COLO829 (cell line): ENCODE measurements around the gene CAVIN2.
"Not testable (repeated sequence)": the region's sequence is repeated elsewhere in the genome, so short reads cannot be mapped to it uniquely, and the experiment has no call there.

ENCODE experiments used
- DNase-seq: peaks from one replicate; pipeline ENCODE4 v3.0.0; 2012; ENCODE audit warnings: low spot score

The CAVIN2 gene

GRCh38 chr2:191799526-191799925 is 47.4 kb downstream of the CAVIN2 start:
- no peak for DNase-seq

GRCh38 chr2:191797942-191798876 is 48.7 kb downstream of the CAVIN2 start:
- DNase-seq, result no peak

GRCh38 chr2:191797500-191797899 is 49.4 kb downstream of the CAVIN2 start:
- DNase-seq, result no peak

DNA sequence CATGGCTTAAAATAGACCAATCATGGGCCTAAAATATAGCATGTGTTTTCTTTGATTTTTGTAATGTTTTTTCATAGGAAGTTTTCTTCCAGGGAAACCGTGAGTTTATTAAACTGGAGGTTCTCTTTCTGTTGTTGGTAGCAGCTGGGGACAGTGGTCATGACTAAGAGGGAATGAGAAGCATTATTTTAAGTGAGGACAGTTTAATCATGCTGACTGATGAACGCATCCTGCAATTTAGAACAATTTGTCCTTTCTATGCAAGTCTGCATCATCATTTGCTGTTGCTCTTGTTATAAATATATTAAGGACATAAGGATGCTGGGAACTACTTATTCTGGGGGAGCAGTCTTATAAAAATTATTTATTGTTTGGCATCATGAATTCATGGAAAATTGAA is 51.2 kb downstream of the CAVIN2 start:
- no peak for DNase-seq

DNA sequence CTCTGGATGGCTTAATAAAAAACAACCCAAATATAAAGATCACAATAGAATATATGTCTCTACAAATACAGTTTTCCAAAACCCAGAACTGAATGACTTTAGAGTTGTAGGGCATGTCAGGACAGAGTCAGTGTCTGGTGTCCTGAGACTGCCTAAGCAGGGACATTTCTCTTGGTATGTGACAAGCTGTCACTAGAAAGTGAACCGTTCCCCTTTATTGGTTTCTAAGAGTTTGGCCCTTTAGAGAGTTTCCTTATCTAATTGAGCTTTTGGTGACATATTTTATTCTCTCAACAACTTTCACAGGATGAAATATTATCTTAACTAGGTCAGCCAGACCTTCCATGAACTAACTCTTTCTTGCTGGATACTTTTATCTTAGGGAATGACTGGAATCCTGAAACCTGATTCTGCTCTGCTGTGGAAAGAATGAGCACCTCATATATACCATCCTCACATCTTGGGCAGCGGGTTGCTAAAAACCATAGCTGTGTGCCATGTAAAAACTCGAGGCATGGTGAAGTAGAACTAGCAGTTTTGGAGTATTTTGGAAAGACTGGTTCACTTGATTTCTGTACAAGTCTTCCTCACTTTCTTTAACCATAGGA is 54.8 kb downstream of the CAVIN2 start:
- no peak for DNase-seq

- no peak for DNase-seq
Measured at GRCh38 chr2:191790737-191791136, 56.2 kb downstream of the CAVIN2 start.

GRCh38 chr2:191789796-191790195 is 57.1 kb downstream of the CAVIN2 start:
- no peak for DNase-seq

- DNase-seq, result no peak
Measured at GRCh38 chr2:191786694-191787093, 60.2 kb downstream of the CAVIN2 start.

GRCh38 chr2:191785651-191786050 is 61.2 kb downstream of the CAVIN2 start:
- DNase-seq, result not testable (repeated sequence)
